Measurements from ENCODE around the gene RIC8A.
"Not testable (repeated sequence)": the region's sequence is repeated elsewhere in the genome, so short reads cannot be mapped to it uniquely, and the experiment has no call there.

DNA sequence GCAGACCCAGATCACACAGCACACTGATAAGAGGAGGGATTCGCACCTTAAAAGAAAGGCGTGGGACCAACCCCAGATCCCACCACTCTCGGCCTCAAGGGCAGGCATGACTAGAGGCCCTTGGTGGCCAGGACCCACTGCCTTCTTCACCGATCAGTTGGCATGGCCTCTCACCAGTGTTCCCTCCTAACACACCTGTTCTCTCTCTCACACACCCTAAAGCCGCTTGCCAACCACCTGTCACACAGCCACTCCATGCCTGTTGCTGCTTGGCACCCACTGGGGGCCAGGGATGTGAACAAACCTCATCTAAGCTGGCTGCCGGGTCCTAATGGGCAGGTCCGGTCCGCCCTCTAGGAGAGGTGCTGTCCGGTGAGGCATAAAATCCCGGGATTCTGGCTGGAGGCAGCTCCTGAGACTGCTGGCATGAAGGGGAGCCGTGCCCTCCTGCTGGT lies 14.8 kb upstream of the RIC8A start, which contains the start of gene SCGB1C1:
- TF ChIP-seq, protein P1, sequence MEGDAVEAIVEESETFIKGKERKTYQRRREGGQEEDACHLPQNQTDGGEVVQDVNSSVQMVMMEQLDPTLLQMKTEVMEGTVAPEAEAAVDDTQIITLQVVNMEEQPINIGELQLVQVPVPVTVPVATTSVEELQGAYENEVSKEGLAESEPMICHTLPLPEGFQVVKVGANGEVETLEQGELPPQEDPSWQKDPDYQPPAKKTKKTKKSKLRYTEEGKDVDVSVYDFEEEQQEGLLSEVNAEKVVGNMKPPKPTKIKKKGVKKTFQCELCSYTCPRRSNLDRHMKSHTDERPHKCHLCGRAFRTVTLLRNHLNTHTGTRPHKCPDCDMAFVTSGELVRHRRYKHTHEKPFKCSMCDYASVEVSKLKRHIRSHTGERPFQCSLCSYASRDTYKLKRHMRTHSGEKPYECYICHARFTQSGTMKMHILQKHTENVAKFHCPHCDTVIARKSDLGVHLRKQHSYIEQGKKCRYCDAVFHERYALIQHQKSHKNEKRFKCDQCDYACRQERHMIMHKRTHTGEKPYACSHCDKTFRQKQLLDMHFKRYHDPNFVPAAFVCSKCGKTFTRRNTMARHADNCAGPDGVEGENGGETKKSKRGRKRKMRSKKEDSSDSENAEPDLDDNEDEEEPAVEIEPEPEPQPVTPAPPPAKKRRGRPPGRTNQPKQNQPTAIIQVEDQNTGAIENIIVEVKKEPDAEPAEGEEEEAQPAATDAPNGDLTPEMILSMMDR (IDR thresholded peaks at IDR 0.05), result not testable (repeated sequence)
- not testable (repeated sequence) for TF ChIP-seq RAD21 (conservative IDR thresholded peaks at IDR 0.05 in 1 of 2, IDR thresholded peaks at IDR 0.05 in 1 of 2); MAZ (IDR thresholded peaks at IDR 0.05; ENCODE audit: borderline replicate concordance, low read depth, low read length); HDAC2 (IDR thresholded peaks at IDR 0.05); EP300 (IDR thresholded peaks at IDR 0.05); POLR2A (IDR thresholded peaks at IDR 0.05; ENCODE audit: low read length)

Measured in A549 (cell line).